Ureter (tissue), 1 donor: ENCODE results near the gene OR10AD1. TPM values are rescaled to one million over a fixed set of nuclear protein-coding genes. Genes with fewer than 3 reads are reported as not detected.
A peak's percentile ranks its signal among the peaks of the same experiment; 100 is the strongest.
"Not testable (repeated sequence)": the region's sequence is repeated elsewhere in the genome, so short reads cannot be mapped to it uniquely, and the experiment has no call there.

ENCODE experiments used
- DNase-seq: peaks from one replicate; pipeline ENCODE4 v3.0.0-alpha.2; 2020; ENCODE audit warnings: low spot score
- total RNA-seq: library from RNA; stranded (reverse); gene quantifications from one replicate; pipeline ENCODE4 v1.2.4, GENCODE V29; 2023
- donor health status: DM: yes; HTN: yes; CAD: no.

OR10AD1 gene, protein sequence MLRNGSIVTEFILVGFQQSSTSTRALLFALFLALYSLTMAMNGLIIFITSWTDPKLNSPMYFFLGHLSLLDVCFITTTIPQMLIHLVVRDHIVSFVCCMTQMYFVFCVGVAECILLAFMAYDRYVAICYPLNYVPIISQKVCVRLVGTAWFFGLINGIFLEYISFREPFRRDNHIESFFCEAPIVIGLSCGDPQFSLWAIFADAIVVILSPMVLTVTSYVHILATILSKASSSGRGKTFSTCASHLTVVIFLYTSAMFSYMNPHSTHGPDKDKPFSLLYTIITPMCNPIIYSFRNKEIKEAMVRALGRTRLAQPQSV
- not detected for total RNA-seq

DNA sequence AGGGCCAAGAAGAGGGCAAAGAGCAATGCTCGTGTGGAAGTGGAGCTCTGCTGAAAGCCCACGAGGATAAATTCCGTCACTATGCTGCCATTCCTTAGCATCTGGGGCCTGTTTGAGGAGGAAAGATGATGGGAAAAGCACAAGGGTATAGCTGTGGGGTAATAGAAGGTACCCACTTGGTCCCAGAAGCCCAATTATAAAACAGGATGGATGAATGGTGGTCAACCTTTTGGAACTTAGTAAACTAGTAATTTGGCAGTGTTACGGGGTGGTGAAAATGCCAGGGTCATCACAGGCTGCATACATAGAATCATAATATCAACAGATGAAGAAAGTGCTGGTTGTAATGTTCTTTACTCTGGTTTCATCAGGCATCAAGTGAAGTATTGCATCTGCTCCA, at the start of gene OR10AD1:
Gene OR10AD1 (minus strand): TSS at position 101 of the 400 bp plus-strand sequence. CDS start 0 bp downstream, at position 101.
- DNase-seq = no peak

DNA sequence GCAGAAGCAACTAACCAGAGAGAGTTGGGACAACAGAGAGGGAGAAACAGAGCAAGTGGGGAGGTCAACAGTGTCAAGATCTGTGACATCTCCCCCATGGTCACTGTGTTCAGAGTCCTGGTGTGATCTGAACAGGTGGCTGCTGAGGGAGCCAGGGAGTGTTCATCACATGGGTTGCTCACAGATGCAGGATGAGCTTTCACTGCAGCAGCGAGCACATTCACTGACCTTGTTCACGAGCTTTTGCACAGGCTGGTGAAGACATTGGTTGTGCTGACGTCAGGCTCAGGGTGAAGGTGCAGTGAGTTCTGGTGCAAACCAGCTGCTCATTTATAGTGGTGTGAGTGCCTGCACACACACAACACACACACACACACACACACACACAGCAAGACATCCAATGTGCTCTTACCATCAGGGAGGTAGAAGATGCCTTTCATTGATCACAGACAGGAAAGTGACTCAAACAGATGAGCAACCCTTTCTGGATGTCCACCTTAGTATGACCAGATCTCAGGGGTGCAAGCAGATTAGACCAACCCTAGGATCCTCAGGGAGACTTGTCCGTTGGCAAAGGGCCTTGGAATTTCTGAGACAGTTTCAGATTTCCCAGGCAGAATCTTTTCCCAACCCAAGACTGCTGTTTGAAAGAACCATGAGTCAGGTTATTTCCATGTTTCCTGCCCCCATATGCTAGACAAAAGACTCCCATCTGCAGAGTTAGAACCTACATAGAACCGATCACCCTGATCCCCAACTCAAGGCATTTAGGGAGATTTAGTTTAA, 44.3 kb upstream of the OR10AD1 start:
- no peak for DNase-seq

DNA sequence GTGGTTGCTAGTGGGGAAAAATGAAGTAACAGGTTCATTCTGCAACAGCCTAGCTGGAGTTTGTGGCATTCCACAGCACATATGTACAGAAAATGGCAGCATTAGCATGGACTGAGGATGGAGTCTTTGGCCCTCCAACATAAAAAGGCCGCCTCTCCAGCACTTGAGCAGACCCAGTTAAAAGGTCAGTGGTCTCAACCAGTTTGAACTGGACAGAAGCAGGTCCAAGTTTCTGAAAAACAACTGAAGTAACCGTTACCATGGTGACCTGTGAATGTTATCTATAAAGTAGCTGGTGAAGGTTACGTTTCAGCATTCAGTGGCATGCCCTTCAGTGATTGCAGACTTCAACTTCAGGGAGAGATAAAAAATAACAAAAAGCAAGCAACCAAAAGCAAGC, 34.1 kb upstream of the OR10AD1 start:
- DNase-seq = no peak

DNA sequence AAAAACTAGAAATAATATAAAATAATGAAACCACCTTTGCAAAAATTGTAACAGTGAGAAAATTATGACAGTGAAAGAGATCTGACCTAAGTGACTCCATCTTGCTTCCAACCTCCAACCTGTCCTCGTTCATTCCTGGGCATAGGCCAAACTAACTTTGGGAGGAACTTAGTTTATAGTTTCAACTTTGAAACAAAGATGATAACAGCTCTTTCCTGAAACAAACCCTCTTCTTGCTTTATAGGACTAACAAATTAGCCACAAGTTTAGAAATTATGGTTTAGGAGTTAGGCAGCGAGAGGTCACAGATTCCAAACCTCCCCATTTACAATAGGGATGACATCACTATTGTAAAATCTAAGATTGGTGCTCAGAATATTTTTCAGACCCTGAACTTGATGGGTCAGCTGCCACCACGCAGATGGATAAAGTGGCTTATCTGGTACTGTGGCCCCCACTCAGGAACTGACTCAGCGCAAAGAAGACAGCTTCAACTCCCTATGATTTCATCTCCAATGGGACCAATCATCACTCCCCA, 32.8 kb upstream of the OR10AD1 start:
- no peak for DNase-seq

DNA sequence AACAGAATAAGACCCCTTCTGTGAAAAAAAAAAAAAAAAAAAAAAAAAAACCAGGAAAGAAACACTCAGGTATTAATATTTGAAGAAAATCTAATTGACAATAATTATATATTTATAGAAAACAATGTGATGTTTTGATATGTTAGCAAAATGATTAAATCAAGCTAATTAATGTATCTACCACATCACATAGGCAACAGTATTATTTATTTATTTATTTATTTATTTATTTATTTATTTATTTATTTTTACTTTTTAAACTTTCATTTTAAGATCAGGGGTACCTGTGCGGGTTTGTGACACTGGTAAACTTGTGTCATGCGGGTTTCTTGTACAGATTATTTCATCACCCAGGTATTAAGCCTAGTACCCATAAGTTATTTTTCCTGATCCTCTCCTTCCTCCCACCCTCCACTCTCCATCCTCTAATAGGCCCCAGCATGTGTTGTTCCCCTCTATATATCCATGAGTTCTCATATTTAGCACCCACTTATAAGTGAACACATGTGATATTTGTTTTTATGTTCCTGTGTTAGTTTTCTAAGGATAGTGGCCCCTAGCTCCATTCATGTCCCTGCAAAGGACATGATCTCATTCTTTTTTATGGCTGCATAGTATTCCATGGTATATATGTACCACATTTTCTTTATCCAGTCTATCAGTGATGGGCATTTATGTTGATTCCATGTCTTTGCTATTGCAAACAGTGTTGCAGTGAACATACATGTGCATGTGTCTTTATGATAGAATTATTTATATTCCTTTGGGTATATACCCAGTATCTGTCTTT, 28.3 kb upstream of the OR10AD1 start:
- DNase-seq = not testable (repeated sequence)

DNA sequence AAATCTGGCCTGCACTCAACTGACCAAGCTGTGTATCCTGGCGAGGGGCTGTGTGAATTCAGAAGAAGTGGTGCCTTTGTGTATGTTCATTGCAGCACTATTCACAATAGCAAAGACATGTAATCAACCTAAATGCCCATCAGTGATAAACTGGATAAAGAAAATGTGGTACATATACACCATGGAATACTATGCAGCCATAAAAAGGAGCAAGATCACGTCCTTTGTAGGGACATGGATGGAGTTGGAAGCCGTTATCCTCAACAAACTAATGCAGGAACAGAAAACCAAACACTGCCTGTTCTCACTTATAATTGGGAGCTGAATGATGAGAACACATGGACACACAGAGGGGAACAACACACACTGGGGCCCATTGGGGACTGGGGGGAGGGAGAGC, 21.4 kb upstream of the OR10AD1 start:
- DNase-seq = not testable (repeated sequence)

DNA sequence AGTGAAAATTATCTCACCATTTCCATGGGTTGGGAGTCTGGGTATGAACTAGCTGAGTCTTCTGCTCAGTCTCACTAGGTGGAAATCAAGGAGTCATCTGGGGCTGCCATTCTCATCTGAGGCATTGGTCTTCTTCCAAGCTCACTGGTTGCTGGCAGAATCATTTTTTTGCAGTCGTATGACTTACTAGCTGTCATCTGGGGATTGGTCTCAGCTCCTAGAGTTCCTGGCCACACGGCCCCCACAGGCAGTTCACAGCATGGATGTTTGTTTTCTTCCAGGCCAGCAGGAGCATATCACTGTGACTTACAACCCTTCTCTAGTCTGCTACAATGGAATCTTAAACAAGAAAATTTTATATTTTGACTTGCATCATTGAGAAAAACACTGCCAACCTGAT, 18.6 kb upstream of the OR10AD1 start:
- no peak for DNase-seq

DNA sequence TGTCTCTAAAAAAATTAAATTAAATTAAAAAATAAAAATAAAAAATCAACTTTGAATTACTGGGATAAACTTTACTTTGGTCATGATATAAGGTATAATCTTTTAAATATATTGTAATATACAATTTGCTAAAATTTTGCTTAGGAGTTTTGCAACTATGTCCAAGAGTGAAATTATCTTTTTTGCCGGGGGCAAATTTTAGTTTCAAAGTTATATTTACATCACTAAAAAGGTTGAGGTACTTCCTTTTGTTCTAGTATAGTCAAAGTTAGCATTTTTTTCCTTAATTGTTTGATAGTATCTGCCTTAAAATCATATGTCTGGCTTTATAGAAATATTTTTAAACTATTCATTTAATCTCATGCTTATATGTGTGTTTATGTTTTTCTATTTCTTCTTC, 17.6 kb upstream of the OR10AD1 start:
- no peak for DNase-seq

DNA sequence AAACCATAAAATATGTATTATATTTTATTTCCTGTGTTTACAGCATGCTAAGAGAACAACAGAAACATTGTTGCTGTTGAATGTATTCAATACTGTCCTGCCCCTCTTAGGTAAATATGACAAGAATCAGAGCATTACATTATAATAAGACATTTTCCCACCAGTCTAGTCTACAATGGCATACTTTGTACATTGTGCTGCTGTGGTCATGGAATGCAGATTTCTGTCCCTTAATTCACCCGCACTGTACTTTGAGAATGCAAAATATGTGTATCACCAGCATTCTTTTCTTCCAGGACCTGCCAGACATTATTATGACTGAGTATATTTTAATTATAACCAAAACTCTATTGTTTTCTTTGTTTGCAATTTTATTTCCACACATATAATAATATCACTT, 16.5 kb upstream of the OR10AD1 start:
- DNase-seq = no peak

DNA sequence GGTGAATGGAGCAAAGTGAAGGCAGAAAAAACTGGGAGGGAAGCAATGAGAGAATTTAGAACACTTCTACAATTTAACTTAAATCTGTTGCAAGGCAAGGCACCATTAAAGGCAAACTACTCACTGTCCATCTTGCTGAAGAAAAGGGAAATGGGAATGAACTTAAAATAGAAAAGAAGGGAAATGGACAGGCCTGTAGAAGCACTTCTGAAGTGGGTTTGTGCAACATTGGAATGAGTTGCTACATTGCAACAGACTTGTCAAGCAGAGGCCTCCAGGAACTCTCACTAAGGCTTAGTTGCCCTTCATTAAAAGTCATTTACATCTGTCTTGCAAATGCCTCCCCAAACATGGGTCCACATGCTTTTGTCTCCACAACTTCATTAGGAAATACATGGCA, 13.7 kb upstream of the OR10AD1 start:
- DNase-seq = no peak

DNA sequence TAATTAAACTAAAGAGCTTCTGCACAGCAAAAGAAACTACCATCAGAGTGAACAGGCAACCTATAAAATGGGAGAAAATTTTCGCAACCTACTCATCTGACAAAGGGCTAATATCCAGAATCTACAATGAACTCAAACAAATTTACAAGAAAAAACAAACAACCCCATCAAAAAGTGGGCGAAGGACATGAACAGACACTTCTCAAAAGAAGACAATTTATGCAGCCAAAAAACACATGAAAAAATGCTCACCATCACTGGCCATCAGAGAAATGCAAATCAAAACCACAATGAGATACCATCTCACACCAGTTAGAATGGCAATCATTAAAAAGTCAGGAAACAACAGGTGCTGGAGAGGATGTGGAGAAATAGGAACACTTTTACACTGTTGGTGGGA, 6.4 kb upstream of the OR10AD1 start:
- DNase-seq = not testable (repeated sequence)

DNA sequence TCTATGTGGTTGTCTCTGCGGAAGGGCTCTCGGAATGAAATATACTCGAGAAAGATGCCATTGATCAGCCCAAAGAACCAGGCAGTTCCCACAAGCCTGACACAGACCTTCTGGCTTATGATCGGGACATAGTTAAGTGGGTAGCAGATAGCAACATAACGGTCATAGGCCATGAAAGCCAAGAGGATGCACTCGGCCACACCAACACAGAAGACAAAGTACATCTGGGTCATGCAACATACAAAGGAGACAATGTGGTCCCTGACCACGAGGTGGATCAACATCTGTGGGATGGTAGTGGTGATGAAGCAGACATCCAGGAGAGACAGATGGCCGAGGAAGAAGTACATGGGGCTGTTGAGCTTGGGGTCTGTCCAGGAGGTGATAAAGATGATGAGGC, 326 bp downstream of the OR10AD1 start:
- no peak for DNase-seq

DNA sequence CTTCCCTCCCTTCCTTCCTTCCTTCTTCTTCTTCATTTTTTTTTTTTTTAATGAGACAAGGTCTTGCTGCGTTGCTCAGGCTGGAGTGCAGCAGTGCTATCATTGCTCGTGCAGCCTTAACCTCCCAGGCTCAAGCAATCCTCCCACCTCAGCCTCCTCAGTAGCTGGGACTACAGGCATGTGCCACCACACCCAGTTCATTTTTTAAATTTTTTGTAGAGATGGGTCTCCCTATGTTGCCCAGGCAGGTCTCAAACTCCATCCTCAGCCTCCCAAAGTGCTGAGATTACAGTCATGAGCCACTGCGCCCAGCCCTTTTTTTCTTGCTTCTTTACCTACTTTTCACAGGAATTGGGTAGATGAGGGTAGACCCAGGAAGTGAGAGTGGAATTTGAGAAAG, 1.6 kb downstream of the OR10AD1 start:
- no peak for DNase-seq

DNA sequence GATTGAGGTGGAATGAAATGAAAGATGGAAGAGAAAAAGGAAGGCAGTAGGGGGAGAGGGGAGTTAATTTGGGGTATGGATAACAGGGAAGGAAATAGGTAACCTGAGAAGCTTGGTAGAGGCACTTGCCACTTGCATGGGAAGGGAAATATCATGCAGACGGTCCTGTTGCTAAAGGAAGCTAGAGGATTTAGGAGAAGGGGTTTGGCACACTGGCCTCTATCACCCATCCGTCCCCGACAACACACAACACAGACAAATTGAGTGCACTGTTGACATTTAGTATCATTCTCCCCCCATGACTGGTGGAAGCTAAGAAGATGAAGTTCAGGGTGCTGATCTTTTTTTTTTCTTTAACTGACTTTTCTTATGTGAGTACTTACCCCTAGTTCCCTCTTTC, 2.0 kb downstream of the OR10AD1 start:
- no peak for DNase-seq

DNA sequence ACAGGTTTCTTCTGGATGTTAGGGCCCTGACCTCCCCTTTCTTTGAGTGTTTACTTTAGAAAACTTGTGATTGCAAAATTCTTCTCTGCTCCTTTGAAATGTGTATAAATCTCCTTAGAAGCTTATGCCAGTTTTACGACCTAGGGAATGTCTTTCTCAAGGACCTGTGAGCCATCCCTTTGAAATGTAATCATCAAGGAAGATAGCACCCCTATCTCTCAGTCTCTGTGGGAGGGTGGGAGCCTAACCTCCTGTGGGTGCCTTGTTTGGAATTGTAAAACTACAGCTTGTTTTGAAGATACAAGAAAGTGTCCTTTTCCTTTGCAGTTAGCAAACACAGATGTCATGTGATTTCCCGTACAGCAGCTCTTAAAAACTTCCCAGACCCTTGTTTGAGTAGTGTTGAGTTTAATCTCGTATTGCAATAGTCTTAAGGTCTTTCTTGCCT, 3.3 kb downstream of the OR10AD1 start:
- no peak for DNase-seq

DNA sequence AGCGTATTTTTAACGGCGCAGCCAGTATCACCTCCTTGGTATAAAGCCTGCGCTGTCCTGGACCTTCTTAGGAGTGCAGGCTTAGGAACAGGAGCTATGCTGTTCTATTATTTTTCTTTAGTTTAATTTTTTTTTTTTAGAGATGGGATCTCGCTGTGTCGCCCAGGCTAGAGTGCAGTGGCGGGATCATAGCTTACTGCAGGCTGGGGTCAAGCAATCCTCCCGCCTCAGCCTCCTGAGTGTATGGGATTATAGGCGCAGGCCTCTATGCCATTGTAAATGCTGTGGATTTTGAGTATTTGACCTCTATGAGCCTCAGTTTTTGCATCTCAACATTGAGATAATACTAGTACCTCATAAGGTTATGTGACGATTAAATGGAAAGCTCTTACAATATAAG, 4.1 kb downstream of the OR10AD1 start:
- DNase-seq = no peak

DNA sequence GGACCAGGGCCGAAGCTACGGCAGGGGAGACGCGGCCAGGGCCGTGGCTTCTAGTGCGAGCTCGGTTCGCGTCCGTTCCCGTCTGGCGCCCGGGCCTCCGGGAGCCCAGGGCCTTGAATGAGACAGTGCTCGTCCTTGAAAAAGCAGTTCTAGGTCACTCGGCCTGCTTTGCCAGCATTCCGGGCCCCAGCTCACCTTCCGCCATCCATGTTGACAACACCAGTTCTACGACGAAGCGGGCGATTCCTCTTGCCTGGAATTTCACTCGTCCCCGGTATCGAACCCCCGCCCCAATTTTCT, 4.5 kb downstream of the OR10AD1 start:
- peak; percentile 57 for DNase-seq

DNA sequence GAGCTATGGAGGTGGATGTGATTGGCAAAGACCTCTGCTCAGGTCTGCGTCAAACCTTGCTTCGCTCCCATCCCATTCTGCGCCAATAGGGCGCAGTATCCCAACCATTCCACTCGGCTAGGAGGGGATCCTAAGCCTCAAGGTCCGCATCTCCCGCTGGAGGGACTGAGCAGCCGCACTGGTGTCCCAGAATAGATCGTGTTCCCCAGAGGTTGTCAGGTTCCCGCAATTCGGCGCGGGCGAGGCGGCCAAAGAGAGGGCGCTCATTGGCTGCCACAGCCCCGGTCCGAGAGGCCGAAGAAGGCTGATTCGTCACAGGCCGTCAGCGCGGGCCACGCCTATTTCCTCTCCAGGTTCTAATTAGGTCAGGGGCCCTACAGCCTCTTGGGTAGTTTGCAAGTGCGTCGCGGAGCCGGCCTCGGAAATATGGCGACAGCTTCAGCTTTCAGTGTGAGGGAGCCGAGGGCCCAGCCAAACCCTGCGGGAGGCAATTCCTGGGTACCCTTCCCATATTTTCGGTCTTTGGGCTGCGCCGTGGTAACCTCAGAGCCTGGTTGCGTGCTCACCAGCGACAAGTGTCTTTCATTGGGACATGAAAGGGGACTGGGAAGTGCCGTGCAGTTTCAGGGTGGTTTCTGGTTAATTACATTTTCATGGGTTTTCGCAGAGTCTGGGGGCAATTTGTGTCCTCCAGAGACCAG, 5.0 kb downstream of the OR10AD1 start:
- peak; percentile 97 for DNase-seq

DNA sequence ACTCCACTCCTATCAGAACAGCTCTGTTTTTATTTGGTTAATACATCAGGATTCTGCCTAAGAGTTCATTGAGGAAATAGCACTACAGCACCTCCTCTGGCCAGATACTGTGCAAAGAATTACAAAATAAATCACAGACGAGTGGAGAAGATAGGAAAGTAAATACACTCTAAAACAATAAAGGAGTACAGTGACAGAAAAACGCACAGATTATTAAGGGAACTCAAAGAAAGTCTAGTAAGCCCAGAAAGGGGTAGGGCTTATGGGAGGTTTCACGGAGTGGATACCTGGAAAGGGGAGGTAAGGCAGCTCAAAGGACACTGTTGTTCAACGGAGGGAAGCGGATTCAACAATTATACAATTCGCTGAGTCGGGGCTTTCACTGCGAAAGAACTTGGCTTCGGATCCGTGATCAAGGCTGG, 5.5 kb downstream of the OR10AD1 start:
- no peak for DNase-seq

DNA sequence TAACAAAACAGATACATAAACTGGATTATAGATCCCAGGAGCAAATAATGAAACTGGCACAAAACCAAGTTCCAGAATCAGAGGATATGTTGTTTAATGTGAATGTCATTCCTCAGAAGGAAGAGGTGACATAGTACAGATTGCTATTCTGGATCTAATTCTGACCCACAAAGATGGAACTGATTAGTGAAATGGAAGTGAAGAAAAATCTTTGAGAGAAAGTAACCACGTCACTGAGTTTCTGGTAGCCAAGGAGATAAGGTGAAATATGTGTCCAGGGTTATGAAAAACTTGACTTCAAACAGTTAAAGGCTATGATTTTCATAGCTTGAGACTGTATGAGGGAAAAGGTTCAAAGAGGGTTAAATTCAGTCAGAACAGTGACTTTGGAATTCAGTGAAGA, 8.3 kb downstream of the OR10AD1 start:
- no peak for DNase-seq

DNA sequence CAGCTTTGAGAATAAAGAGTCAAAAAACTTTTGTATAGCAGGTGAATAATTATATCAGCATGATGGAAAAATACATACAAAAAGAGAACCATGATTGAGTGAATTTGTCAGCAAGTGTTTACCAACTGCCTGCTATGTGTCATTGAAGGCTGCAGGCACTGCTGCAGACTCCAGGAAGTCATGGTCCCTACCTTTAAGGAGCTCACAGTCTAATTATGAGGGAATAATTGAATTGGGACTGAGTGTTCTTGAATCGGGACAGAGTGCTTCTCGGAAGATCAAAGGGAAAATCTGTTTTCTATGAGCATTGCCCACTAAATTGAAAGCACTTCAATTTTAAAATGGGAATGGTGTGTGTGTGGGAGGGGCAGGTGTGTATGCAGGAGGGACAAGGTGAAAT, 9.5 kb downstream of the OR10AD1 start:
- no peak for DNase-seq

DNA sequence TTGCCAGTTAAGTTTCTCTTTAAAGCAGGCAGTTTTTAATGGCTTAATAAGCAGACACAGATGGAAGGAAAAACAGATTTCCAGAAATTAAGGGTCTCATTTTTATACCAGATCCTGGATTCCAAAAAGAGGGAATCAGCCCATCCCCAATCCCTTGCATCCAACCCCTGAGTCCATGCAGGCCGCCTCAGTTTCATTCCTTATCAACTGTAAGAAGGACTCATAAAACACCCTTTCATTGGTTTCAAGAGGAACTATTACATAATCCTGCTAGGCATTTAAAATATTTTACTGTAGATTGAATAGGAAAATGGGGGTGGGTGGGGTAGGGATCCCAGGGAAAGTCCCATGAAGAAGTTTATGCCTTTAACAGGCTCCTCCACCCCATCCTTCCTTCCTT, 10.2 kb downstream of the OR10AD1 start:
- DNase-seq = no peak
